Neural crest cell (in vitro differentiated cells): ENCODE data around the gene TLR8. TPM values are rescaled to one million over a fixed set of nuclear protein-coding genes. Genes with fewer than 3 reads are reported as not detected.

Experiments used
- DNase-seq: peaks from one replicate; pipeline ENCODE4 v3.0.0; 2021; ENCODE audit warnings: low read depth, mixed read lengths, low spot score
- H3K27ac Mint-ChIP-seq: one replicate; pipeline ENCODE4 v1.8.0; 2021; ENCODE audit warnings: mild to moderate bottlenecking, mixed read lengths; ENCODE audit not compliant: unreplicated experiment
- H3K27me3 Mint-ChIP-seq: 2 replicates; pipeline ENCODE4 v1.8.0; 2021; ENCODE audit warnings: low read depth, mild to moderate bottlenecking, mixed read lengths
- H3K36me3 Mint-ChIP-seq: 2 replicates; pipeline ENCODE4 v1.8.0; 2021; ENCODE audit warnings: low read depth, mild to moderate bottlenecking, mixed read lengths
- H3K4me1 Mint-ChIP-seq: 2 replicates; pipeline ENCODE4 v1.8.0; 2021; ENCODE audit warnings: mixed read lengths
- H3K4me3 Mint-ChIP-seq: one replicate; pipeline ENCODE4 v1.8.0; 2021; ENCODE audit warnings: mild to moderate bottlenecking, mixed read lengths
- H3K9me3 Mint-ChIP-seq: 2 replicates; pipeline ENCODE4 v1.8.0; 2021; ENCODE audit warnings: mixed read lengths
- CTCF ChIP-seq: fragments of 200-600 bp; sonication (generic); conservative IDR thresholded peaks from 2 replicates; pipeline ENCODE4 v1.5.0; 2021; ENCODE audit warnings: antibody characterized with exemption, mild to moderate bottlenecking
- long read RNA-seq: library from polyadenylated mRNA; unstranded; transcript quantifications from one replicate; pipeline ENCODE4 v2.0.0, GENCODE V29; 2020
- total RNA-seq: library from RNA; stranded (reverse); gene quantifications from 2 replicates; pipeline ENCODE4 v1.2.1, GENCODE V29; 2021

Gene TLR8
- total RNA-seq = not detected in 2 replicates
- long read RNA-seq = 0 reads

DNA sequence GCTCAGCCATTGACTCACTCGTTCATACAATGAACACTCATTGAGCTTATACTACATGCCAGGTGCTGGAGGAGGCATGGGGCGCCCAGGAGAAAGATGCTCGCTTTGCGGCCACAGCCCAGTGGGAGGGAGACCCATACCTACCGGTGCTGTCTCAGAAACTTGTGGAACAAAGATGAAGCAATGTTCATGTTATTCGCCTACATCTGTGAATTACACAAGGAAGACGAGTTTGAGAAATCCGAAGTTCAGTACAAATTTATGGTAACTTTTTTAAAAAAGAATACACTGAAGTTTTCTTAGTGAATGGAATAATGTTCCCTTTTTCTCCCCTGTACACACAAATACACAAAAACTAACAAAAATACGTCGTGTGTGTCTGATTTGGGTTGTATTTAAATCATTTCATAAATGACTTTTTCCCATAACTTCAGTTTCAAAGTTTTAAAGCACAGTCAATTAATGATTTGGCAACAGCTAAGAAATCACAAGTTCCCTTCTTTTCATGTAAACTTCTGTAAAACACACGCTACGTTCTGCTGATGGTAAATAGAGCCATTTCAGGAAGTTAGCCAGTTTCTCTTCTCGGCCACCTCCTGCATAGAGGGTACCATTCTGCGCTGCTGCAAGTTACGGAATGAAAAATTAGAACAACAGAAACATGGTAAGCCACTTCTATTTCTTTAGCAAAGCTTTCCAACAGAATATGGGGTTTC, at the start of gene TLR8:
TSS of gene TLR8 (plus strand) at position 575 of the 716 bp plus-strand sequence. CDS start at position 662, 87 bp downstream.
- no peaks in the 10 kb centered on the region for H3K36me3 Mint-ChIP-seq
- no peak for DNase-seq
- H3K4me1 Mint-ChIP-seq = no peaks in the 10 kb centered on the region
- no peak within 1 kb of the TSS for H3K4me3 Mint-ChIP-seq
- no peak within 1 kb of the TSS for H3K27ac Mint-ChIP-seq
- H3K9me3 Mint-ChIP-seq = peaks cover under 1% of the 10 kb centered on the region
- TF ChIP-seq CTCF = no peak
- H3K27me3 Mint-ChIP-seq = no peaks in the 10 kb centered on the region

DNA sequence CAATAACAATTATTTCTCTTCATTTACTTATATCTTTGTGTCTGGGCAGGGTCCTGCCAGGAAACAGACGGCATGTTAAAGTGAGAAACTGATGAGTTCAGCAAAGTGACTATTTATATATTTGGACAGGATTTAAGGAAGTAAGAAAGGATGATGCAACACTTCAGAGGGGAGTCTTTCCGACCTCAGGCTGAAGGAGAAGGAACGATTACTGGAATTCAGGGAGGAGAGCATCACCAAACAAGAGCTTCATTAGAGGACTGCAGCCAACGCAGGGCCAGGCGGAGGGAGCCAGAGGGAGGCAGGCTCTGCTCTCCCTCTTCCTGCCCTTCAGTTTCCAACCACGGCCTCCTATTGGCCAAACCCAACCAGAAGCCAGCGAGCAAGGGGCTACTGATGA, 41.1 kb upstream of the TLR8 start:
- no peaks in the 10 kb centered on the region for H3K27me3 Mint-ChIP-seq
- no peak for TF ChIP-seq CTCF
- H3K4me3 Mint-ChIP-seq = no peak overlapping the region
- no peak overlapping the region for H3K27ac Mint-ChIP-seq
- DNase-seq = no peak
- peaks cover 4% of the 10 kb centered on the region for H3K36me3 Mint-ChIP-seq
- H3K9me3 Mint-ChIP-seq = peaks cover 6% of the 10 kb centered on the region
- no peaks in the 10 kb centered on the region for H3K4me1 Mint-ChIP-seq

GRCh38 chrX:12866451-12867377, 39.7 kb upstream of the TLR8 start, which contains the start of gene TLR7:
TLR7 (plus strand) TSS chrX:12867072; CDS start chrX:12867579, 507 bp downstream.
- Mint-ChIP-seq H3K4me3 (no peak within 1 kb of the TSS), H3K9me3 (peaks cover 6% of the 10 kb centered on the region), H3K27me3 (no peaks in the 10 kb centered on the region), H3K36me3 (no peaks in the 10 kb centered on the region), H3K4me1 (no peaks in the 10 kb centered on the region), H3K27ac (no peak within 1 kb of the TSS)
- TF ChIP-seq CTCF = no peak
- DNase-seq = no peak

GRCh38 chrX:12867685-12868084, 38.7 kb upstream of the TLR8 start:
- Mint-ChIP-seq H3K4me3 (no peak overlapping the region), H3K36me3 (no peaks in the 10 kb centered on the region), H3K27me3 (no peaks in the 10 kb centered on the region), H3K27ac (no peak overlapping the region), H3K9me3 (peaks cover 9% of the 10 kb centered on the region), H3K4me1 (no peaks in the 10 kb centered on the region)
- TF ChIP-seq CTCF = no peak
- no peak for DNase-seq

DNA sequence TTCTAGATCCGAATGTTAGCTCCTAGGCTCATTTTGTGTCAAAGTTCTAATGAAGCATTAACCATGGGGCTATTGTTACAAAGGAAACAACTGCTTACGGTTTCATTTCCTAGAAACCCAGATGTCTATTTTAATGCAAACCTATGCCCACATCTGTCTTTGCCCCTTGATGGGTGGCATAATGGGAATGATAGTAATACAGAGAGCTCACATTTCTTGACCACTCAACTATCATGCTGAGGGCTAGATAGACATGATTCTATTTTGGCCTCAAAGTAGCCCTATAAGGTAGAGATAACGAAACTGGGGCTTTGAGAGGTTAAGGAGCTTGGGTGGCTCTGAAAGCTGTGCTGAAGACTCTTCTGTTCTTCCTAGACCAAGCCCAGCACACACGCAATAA, 37.7 kb upstream of the TLR8 start:
- no peak for DNase-seq
- H3K36me3 Mint-ChIP-seq = no peaks in the 10 kb centered on the region
- no peaks in the 10 kb centered on the region for H3K27me3 Mint-ChIP-seq
- H3K27ac Mint-ChIP-seq = no peak overlapping the region
- H3K4me3 Mint-ChIP-seq = no peak overlapping the region
- H3K9me3 Mint-ChIP-seq = peaks cover 14% of the 10 kb centered on the region
- TF ChIP-seq CTCF = no peak
- H3K4me1 Mint-ChIP-seq = no peaks in the 10 kb centered on the region
